Stimulated activated CD8-positive, alpha-beta memory T cell treated with anti-CD3 and anti-CD28 coated beads, Interleukin-4, amount 100 ng/mL, for 48 hours (primary cell): ENCODE measurements around the gene ELANE.
"Not testable (repeated sequence)": the region's sequence is repeated elsewhere in the genome, so short reads cannot be mapped to it uniquely, and the experiment has no call there.

Experiments
- DNase-seq: peaks from one replicate; pipeline ENCODE4 v3.0.0-alpha.2; 2020

Gene ELANE

GRCh38 chr19:866769-867300 lies 14.7 kb downstream of the ELANE start:
- no peak for DNase-seq

- no peak for DNase-seq
Measured at GRCh38 chr19:867301-867793, 15.2 kb downstream of the ELANE start.

- DNase-seq, result no peak
Measured at GRCh38 chr19:867855-868457, 15.9 kb downstream of the ELANE start.

GRCh38 chr19:868458-869244 lies 16.5 kb downstream of the ELANE start:
- DNase-seq, result no peak

- no peak for DNase-seq
Measured at GRCh38 chr19:869245-870177, 17.4 kb downstream of the ELANE start.

GRCh38 chr19:870314-870713 lies 18.2 kb downstream of the ELANE start:
- no peak for DNase-seq

GRCh38 chr19:870963-871401 lies 18.9 kb downstream of the ELANE start:
- DNase-seq, result no peak

- no peak for DNase-seq
Measured at GRCh38 chr19:871446-872265, 19.6 kb downstream of the ELANE start.

GRCh38 chr19:872266-872951 lies 20.3 kb downstream of the ELANE start:
- peak; percentile 90 for DNase-seq

GRCh38 chr19:873084-873483 lies 21.0 kb downstream of the ELANE start:
- peak; percentile 79 for DNase-seq

- DNase-seq, result no peak
Measured at GRCh38 chr19:873561-874041, 21.5 kb downstream of the ELANE start.

- no peak for DNase-seq
Measured at GRCh38 chr19:875265-875879, 23.3 kb downstream of the ELANE start.

GRCh38 chr19:876089-876488 lies 24.0 kb downstream of the ELANE start:
- no peak for DNase-seq

GRCh38 chr19:876780-877314 lies 24.7 kb downstream of the ELANE start:
- DNase-seq, result no peak

GRCh38 chr19:877992-878660 lies 26.0 kb downstream of the ELANE start:
- DNase-seq, result not testable (repeated sequence)

- DNase-seq, result not testable (repeated sequence)
Measured at GRCh38 chr19:878751-879561, 26.9 kb downstream of the ELANE start.

- DNase-seq, result no peak
Measured at GRCh38 chr19:879711-880438, 27.8 kb downstream of the ELANE start.

GRCh38 chr19:881385-882071 lies 29.4 kb downstream of the ELANE start:
- DNase-seq, result no peak
